NAMALWA (cell line): ENCODE results near the gene MACROD2.

Source experiments
- DNase-seq: peaks from one replicate; pipeline ENCODE4 v3.0.0-alpha.2; 2015; ENCODE audit warnings: low spot score

Gene MACROD2

DNA sequence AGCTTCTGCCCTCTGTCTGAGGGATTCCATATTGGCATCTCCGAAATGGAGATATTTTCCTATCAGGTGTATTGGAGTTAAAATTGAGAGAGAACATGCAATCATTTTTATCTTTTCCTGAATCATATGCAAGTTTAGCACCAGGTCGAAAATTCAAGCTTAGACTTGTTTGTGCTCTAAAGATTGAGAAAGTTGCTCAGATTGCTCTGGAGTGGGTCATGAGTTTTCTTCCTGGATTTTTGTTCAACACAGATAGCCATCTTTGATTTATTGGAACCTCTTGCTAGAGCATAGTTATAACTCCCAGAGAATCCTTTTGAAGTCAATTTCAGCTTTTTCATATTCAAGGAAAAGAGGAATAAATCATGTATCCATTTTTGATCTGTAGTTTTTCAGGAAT, 715.6 kb downstream of the MACROD2 start:
- no peak for DNase-seq

DNA sequence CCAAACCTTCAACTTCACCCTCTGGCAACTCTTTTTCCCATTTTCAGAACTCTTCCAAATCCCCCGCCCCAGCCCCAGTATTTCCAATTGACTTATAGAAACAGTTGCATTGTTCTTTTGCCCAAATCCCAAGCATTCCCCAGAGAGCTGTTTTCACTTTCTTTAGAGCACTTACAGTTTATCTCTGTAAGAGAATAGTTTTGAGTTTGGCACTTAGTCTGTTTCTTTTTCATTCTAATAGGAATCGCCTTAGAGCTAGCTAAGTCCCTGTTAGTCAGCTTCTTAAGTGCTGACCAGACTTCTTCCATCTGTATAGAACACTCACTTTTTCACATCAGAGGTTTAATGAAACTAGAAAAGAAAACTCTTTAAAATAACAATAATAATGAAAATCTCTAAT, 716.3 kb downstream of the MACROD2 start:
- no peak for DNase-seq

DNA sequence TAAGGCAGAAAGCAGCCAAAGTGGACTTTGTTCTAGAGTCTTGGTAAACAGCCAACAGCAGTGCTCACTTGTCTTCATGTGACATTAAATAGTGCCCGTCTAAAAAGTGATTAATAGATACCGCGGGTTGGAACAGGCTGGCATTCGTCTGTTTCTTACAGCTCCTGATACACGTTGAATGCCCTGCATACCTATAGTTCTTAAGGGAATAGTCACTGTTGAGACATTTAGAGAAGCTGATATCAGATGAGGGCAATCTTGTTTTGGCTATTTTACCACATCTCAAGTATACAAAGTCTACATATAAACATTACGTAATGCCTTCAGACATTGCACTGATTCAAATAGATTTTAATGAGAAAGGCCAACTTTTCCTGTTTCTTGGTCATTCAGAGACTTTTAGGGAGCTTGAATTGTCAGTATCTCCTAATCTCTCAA, 717.0 kb downstream of the MACROD2 start:
- DNase-seq, result no peak

DNA sequence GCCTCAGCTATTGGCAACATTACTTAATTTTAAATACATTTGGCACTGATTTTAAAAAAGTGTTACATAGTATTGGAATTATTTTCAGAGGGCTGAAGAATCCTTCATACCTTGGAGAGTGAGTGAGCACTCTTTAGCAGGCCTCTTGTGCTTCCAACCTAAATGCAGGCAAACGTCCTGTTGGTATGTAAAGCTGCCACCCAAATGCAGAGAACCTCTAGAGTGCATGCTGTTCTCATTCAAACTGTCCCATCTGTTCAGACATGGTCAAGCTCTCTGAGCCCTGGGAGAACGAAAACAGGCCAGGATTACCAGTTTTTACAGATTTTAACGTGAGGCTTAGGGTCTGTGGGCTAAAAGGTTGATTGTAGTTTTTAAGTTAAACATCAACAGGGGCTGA, 720.1 kb downstream of the MACROD2 start:
- DNase-seq, result no peak

DNA sequence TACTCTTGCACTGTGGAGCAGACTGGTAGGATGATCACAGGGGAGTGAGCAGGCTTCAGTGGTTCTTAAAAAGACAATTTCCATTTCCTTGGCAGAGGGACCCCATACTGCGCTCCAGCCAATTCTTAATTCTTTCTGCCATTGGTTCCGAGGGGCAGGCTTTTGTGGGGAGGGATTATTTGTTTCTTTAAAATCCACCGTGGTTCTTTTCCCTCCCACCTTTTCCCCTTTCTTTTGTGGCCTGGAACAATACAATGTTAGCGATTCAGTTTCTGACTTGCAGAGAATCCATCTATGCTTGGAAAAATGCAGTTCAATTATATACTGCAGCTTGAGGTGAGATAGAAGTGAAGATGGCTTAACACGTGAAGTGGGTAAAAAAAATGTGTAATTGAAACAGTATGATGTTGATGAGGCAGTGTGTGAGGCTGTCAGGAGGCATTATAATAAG, 721.1 kb downstream of the MACROD2 start:
- DNase-seq, result no peak

DNA sequence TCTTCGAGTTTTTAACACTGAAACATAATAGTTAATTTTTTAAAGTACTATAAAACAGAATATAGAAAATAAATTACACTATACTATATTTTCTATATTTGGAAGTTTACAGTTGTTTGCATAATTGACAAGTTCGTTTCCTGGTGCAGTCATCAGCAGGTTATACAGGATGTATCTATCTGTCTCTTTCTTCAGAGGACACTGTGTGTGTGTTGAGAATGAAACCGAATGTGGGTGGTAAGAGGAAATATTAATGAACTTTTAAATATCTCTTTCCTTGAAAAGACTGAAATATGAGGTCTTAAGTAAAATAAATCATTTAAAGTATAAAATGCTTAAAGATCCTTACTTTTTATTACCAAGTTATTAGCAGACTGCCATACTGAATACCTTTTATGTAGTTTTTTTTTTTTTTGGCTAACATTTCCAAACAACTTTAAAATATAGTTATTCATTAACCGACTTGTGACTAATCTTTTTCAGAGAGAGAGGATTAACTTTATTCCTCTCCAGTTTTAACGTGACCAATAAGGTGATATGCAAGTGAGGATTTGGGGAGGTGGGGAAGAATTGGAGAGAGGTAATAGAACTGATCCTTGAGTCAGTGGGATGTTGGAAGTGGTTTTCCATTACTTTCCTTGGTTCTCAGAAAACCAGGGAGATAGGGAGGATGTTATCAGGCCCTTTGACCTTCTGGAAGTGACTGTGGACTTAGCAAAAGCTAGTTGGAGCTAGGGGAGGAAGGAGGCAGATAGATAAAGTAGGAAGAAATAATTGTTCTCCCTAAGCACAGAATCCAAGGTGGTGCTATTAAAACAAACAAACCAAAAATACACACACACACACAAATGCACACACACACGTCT, 722.1 kb downstream of the MACROD2 start:
- no peak for DNase-seq

DNA sequence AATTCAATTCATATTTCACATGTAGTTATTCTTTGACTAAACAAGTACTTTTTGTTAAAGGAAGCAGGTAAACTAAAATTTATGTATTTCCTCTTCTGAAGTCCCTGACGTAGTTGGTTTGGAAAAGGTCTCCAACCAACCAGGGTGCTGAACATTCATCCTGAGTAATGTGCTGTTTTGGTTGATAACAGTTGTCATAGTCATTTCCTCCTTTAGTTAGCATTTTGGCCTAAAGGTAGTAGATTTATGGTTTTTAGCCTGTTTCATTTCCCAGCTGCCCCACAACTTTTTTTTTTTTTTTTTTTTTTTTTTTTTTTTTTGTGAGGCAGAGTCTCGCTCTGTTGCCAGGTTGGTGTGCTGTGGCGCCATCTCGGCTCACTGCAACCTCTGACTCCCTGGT, 724.9 kb downstream of the MACROD2 start:
- DNase-seq, result no peak

DNA sequence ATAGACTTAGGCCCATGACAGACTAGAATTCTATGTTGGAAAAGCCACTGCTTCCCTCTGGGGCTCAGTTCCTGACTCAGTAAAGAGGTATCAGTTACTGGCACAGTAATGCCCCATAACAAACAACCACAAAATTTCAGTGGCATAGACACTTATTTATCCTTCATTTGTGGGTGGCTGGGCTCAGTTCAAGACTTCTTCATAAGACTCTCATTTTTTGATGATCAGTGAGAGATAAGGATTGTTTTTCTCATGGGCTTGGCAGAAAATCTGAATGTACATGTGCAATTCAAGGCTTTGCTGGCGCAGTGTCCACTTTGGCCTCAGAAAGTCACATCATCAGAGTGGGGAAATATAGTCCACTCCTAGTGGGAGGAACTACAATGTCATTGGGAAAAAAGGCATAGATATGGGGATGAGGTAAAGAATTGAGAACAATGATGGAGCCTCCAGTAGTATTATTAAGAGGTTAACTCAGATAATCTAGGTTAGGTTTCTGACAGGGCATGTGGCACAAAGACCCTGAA, 726.7 kb downstream of the MACROD2 start:
- DNase-seq, result no peak

DNA sequence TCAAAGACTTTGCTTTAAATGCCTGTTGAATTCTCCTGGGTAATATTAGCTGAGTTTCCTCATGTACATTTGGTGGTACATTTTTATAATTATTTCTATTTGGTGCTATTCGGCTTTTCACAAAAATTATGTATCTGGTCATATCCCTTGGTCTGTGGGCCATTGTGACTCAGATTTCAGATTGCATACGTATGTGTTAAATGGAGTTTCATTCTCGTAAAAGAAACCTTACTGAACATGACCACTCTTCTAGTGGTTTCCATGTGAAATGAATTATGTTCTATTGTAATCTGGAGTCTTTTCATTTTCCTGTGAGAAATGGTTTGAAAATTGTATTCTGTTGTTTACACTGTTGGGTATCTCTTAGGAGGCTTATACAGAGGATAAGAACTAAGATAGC, 728.3 kb downstream of the MACROD2 start:
- no peak for DNase-seq

DNA sequence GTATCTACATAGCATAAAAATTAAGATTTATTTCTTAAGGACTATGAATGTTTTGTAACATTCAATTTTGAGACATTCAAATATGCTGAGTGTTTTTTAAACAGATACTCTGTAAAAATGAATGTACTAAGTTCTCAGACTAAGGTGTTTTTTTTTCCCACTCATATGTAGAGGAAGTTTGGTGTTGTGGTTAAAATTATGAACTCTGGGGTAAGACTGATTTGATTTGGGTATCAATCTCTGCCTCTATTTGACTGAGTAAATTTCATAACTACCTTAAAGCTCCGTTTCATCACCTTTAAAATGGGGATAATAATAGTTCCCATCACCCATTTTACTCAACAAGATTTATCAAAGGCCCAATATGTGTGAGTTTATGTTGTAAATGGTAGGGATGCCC, 728.7 kb downstream of the MACROD2 start:
- DNase-seq, result no peak

DNA sequence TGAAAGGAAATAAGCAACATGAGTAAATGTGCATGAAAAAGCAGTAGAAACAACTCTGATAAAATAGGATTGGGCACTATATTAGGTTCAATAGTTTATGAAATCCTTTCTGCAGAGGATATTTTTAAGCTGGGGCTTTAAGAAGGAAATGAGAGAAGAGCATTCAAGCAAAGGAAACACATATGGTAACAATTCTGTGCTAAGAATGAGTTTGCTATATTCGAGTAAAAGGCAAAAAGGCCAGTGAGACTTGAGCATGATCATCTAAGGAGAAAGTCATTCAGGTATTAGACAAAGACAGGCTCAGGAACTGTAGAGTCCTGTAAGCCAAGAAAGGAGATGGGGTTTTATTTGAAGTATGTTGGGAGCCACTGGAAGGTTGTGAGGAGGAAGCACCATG, 729.2 kb downstream of the MACROD2 start:
- no peak for DNase-seq

DNA sequence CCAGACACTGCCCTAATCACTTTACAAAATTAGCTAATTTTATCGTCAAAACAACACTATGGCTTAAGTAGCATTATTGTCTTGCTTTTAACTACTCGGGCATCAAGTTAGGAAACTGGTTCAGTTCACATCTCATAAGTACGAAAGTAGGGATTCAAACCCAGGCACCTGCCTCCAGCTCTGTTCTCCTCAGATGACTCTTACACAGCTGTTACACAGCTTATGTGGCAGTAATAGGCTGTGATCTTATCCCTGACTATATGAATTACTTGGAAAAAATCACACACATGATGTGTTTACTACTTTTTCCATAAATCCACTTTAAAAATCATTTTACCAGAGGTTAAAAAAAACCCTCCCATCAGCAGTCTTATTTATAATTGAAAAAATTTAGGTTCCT, 731.3 kb downstream of the MACROD2 start:
- DNase-seq, result no peak

DNA sequence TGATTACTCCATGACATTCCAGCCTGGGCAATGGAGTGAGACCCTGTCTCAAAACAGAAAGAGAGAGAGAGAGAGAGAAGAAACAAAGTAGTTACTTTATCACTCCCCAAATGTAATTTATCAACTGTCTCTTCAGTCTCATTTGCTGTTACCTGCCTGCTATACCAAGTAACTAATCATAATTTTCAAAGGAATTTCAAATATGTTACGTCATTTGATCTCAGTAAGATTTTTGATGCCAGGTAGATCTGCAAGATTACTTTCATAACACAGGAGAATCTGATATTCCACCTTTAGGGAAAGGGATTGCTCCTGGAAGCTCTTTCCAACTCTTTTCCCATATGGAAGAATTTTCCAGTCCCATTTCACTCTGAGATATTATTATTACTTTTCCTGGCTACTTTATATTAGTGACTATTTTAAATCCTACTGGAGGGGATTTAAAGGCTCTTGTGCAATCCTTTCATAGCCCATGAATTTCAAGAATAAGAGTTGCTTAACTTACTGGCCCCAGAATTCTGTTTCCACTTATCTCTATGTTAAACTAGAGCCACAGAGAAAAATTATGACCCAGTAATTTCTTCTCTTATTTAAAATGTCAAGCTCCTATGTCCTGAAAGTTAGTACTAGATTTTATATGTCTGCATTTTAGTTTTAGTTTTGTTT, 732.3 kb downstream of the MACROD2 start:
- no peak for DNase-seq

DNA sequence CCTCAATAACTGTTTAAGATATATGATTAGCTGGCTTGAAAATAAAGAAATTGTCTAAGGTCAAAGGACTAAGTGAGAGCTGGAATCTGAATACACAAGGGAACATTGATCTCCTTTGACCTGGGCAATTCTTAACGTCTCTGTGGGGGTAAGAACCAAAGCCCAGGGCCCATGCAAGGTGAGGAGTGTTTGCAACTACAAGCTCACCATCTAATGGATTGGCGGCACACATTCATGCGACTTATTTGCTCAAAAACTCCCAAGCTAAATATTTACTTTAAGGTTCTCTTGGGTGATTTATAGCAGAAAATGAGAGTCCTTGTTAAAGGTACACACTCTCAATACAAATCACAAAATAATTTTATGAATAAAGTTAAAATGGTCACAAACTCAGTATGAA, 734.1 kb downstream of the MACROD2 start:
- DNase-seq, result no peak

DNA sequence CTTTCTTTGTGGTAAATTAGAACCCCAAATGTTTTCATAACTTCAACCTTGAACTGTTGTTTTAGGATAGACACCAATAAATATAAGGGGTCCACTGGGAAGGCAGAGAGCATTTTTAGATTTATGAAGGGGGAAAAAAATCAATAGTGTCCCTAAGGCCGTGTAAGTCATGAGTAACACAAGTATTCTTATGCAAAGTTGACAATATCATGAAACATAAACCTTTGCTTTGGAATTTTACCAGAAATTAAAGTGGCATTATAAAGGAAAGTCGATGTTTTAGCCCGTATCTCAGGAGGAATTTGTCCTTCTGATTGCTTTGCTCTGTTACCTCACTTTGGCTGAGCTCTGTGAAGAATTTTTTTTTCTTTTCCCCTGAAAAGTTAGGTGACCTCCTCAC, 737.0 kb downstream of the MACROD2 start:
- no peak for DNase-seq

DNA sequence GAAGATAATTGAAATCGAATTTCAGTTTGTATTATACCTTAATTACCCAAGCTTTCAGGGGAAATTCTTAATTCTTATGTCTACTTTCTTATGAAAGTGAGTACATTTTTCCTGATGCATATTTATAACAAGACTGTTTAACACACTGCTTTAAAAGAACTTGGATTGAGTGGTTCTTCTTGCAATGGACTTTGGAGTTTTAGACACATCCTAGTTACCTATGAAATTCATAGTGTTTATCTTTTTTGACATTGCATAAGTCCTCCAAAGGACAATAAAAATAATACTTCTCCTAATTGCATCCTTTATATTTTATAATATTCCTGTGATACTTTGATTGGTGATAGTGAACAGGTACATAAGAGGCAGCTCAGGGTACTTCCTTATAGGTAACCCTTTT, 737.7 kb downstream of the MACROD2 start:
- DNase-seq, result no peak

DNA sequence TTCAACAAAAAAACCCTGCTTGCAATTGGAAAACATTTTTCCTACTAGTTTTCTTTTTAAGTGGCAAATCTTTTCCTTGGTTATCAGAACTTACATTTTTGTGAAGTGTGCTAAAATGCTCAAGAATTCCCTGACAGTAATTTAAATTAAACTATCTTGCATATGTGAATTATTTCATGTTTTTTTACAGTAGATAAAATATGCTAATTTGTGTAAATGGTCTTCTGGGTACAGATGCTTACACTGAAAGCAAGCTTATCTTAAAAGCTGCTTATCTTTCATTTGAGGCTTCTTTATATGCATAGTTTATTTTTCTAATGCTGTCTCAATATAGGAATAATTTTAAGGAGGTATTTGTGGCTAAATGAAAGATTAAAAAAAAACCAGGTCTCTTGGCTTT, 745.1 kb downstream of the MACROD2 start:
- DNase-seq, result no peak

DNA sequence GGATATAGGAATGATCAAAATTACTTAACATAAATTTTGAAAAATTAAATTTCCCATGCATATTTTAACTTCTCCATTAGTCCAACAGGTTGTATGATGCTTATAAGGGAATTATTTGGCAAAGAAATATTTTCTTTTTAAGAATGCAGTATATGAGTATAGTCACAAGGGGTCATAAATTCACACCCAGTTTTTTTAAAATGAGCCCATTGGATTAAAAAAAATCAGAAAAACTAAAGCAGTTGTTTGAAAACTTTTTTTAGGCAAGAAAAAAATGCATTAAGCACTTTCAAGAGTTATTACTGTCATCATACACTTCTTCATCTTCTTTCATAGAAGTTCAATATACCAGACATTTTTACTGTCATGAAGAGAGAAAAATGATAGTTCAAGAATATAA, 746.3 kb downstream of the MACROD2 start:
- DNase-seq, result no peak

DNA sequence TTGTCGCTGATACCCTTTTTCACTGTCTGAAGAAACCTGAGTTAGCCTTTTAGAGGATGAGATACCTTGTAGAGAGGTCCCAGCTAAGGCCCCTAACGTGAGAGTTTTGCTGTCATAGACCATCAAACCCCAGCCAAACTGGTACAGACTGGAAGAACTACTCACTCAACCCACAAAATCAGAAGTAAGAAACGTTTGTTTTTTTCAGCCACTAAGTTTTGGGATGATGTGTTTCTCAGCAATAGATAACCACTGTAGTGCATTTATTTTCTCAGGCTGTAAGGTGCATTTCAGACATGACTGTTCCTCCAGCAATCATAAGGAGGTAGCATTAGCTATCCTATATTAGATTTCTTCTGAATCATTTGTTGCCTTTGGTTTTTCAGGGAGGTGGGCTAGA, 749.4 kb downstream of the MACROD2 start:
- no peak for DNase-seq

DNA sequence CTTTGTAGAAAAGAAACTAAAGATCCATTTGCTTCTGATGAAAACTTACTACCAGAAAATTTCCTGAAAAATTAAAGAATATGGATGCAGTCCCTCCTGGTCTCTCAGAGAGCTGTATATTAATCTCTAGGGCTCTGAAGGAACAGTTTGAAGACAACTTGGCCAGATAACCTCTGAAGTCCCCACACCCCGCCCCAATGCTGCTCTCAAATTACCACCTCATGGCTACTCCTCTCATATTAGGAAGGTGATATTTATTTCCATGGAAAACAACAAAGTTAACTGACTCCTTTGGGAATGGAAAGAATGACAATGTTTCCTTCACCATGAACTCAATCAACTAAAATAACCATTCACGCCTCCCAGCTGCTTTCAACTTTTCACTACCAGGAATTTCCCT, 750.5 kb downstream of the MACROD2 start:
- no peak for DNase-seq

DNA sequence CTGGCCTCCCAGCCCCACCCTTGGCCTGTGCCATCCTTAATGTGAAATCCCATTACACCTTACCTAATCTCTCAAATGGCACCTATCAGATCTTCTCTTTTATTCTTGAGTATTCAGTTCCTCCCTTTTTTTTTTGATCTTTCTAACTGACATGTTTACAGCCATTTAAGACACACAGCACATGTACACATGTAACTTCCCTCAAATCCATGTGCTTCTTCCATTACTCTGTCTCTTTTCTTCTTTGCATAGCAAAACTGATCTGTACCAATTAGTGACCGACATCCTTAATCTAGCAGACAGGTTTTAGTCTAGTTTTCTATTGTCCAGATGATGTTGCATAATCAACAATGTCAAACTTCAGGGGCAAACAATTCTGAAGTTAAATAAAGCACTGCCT, 755.9 kb downstream of the MACROD2 start:
- no peak for DNase-seq

DNA sequence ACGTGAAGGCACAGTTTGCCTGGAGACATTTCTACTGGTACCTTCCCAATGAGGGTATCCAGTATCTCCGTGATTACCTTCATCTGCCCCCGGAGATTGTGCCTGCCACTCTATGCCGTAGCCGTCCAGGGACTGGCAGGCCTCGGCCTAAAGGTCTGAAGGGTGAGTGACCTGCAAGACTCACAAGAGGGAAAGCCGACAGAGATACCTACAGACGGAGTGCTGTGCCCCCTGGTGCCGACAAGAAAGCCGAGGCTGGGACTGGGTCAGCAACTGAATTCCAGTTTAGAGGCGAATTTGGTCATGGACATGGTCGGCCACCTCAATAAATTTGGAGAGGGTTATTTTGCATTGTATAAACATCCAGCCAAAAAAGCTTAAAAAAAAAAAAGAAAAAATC, 762.4 kb downstream of the MACROD2 start:
- no peak for DNase-seq

DNA sequence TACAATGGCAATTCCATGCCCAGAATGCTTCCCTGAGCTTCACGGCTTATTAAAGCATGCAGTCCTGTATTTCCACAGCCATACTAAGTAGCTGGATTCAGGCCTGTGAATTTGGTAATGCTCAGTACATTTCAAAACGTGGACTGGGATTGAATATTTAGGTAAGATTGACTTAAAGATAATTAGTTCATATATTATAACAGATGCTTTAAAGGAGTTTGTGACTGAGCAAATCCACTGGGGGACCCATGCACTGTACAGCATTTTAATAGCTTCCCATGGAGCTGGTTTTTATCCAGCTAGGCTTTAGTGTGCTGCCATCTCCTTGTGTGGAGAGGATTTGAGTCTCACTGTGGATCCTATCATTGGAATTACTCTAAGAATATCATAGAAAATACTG, 763.0 kb downstream of the MACROD2 start:
- no peak for DNase-seq
